Osteocyte (in vitro differentiated cells): ENCODE measurements around the gene PMAIP1. TPM values are rescaled to one million over a fixed set of nuclear protein-coding genes. Genes with fewer than 3 reads are reported as not detected.

Source experiments
- DNase-seq: peaks from one replicate; pipeline ENCODE4 v3.0.0; 2021; ENCODE audit warnings: mixed read lengths; ENCODE audit not compliant: unreplicated experiment; ENCODE audit errors: extremely low spot score
- H3K27ac Mint-ChIP-seq: one replicate; pipeline ENCODE4 v1.8.0; 2021; ENCODE audit warnings: mild to moderate bottlenecking, mixed read lengths; ENCODE audit not compliant: unreplicated experiment
- H3K27me3 Mint-ChIP-seq: one replicate; pipeline ENCODE4 v1.8.0; 2021; ENCODE audit warnings: mixed read lengths; ENCODE audit not compliant: unreplicated experiment
- H3K36me3 Mint-ChIP-seq: one replicate; pipeline ENCODE4 v1.8.0; 2021; ENCODE audit warnings: mixed read lengths; ENCODE audit not compliant: unreplicated experiment
- H3K4me1 Mint-ChIP-seq: one replicate; pipeline ENCODE4 v1.8.0; 2021; ENCODE audit warnings: mixed read lengths; ENCODE audit not compliant: unreplicated experiment
- H3K4me3 Mint-ChIP-seq: one replicate; pipeline ENCODE4 v1.8.0; 2021; ENCODE audit warnings: mild to moderate bottlenecking, moderate library complexity, mixed read lengths; ENCODE audit not compliant: unreplicated experiment
- H3K9me3 Mint-ChIP-seq: one replicate; pipeline ENCODE4 v1.8.0; 2021; ENCODE audit warnings: mixed read lengths; ENCODE audit not compliant: unreplicated experiment
- total RNA-seq: library from RNA; stranded (reverse); gene quantifications from 2 replicates; pipeline ENCODE4 v1.2.1, GENCODE V29; 2021
- TF ChIP-seq, protein P1 (sequence below): fragments of 200-600 bp; sonication (generic); IDR thresholded peaks from 2 replicates; pipeline ENCODE4 v1.5.0; 2021; ENCODE audit warnings: antibody characterized with exemption, mild to moderate bottlenecking, moderate library complexity

The PMAIP1 gene
- total RNA-seq, 1 donor from 2014 or later: 24.4 TPM

DNA sequence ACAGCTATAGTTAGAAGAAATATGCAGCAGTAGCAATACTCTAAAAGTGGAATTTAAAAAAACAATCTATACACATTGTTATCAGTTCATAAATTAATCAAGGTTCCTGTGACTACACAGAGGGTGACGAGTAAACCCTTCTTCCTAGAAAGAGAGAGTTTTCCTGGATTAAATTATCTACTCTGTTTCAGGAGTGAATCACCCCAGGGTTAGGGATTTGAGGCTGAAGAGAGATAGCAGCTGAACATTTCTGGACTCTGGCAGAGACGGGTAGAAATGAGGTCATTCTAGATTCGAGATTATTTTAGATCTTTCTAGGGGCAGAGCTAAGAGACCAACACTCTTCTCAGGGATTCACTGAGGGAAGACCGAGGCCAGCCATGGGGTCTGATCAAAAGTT is 38.8 kb upstream of the PMAIP1 start:
- no peak for DNase-seq
- Mint-ChIP-seq H3K9me3 (no peaks in the 10 kb centered on the region), H3K36me3 (no peaks in the 10 kb centered on the region), H3K4me1 (no peaks in the 10 kb centered on the region), H3K4me3 (no peak overlapping the region), H3K27ac (no peak overlapping the region), H3K27me3 (peaks cover 4% of the 10 kb centered on the region)
- TF ChIP-seq, protein P1, sequence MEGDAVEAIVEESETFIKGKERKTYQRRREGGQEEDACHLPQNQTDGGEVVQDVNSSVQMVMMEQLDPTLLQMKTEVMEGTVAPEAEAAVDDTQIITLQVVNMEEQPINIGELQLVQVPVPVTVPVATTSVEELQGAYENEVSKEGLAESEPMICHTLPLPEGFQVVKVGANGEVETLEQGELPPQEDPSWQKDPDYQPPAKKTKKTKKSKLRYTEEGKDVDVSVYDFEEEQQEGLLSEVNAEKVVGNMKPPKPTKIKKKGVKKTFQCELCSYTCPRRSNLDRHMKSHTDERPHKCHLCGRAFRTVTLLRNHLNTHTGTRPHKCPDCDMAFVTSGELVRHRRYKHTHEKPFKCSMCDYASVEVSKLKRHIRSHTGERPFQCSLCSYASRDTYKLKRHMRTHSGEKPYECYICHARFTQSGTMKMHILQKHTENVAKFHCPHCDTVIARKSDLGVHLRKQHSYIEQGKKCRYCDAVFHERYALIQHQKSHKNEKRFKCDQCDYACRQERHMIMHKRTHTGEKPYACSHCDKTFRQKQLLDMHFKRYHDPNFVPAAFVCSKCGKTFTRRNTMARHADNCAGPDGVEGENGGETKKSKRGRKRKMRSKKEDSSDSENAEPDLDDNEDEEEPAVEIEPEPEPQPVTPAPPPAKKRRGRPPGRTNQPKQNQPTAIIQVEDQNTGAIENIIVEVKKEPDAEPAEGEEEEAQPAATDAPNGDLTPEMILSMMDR: no peak

DNA sequence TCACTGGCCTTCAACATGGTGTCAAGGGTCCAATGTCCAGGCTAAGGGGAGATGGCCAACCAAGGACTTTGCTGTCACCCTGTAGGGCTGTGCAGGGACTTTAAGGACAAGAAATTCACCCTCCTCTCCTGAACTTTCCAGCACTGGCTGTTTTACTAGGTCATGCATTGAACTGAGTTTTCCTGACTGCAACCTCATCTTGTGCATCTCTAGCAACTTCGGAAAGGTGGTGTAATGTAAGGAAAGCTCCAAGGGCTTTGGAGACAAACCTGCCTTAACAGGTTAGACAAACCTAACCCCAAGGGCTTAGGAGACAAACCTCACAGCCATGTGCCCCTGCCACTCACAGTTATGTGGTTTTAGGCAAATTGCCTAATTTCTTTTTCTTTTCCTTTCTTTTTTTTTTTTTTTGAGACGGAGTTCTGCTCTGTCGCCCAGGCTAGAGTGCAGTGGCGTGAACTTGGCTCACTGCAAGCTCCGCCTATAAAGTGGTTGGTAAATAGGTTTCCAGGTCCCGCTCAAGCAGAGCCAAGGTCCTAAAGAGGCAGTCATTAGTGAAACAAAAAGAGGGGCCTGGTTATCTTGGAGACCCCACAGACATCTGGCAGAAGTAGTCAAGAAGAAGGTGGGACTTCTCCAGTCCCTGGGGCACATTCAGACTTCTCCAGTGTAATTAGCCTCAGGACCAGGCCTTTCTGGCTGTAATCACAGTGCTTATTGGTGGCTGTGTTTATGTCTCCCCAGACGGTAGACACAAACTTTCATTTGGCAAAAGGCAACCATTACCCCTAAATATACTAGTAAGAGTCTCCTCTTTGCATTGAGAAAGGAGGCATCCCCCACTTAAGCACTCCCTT is 37.6 kb upstream of the PMAIP1 start:
- TF ChIP-seq, protein P1: no peak
- Mint-ChIP-seq H3K4me3 (no peak overlapping the region), H3K27me3 (peaks cover 4% of the 10 kb centered on the region), H3K4me1 (no peaks in the 10 kb centered on the region), H3K9me3 (no peaks in the 10 kb centered on the region), H3K36me3 (no peaks in the 10 kb centered on the region), H3K27ac (no peak overlapping the region)
- no peak for DNase-seq

DNA sequence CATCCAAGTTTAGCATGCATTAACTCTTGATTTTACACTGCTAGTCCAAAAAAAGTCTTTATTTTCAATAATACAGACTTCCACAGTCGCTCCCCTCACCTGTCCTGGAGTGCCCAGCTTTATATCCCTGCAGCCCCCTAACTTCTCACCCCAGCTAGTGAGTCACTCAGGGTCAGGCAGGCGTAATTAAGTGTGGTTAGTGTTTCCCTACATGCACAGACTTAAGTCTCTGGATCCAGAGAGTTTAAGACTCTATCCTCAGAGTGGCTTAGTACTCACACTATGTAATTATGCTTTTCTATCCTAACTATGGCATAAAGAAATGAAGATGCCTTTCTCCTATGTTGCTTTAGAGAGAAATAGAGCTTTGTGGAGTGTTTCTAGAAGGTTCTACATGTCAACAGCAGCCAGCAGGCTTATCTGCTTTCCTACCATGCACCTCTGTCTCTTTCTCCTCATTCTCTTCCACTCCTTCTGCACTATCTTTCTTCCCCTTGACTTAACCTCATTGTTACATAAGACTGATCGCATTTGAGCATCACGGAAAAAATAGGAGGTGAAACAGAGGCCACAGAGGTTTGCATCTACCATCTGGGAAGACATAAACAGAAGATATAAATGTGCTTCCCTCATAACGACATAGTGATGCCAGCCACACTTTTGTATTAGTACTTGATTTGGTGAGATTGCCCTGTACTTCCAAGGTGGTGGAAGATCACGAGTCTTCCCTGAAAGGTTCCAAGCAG is 34.4 kb upstream of the PMAIP1 start:
- Mint-ChIP-seq H3K4me1 (peaks cover under 1% of the 10 kb centered on the region), H3K27me3 (no peaks in the 10 kb centered on the region), H3K4me3 (no peak overlapping the region), H3K36me3 (no peaks in the 10 kb centered on the region), H3K9me3 (no peaks in the 10 kb centered on the region), H3K27ac (no peak overlapping the region)
- no peak for DNase-seq
- TF ChIP-seq, protein P1: no peak

DNA sequence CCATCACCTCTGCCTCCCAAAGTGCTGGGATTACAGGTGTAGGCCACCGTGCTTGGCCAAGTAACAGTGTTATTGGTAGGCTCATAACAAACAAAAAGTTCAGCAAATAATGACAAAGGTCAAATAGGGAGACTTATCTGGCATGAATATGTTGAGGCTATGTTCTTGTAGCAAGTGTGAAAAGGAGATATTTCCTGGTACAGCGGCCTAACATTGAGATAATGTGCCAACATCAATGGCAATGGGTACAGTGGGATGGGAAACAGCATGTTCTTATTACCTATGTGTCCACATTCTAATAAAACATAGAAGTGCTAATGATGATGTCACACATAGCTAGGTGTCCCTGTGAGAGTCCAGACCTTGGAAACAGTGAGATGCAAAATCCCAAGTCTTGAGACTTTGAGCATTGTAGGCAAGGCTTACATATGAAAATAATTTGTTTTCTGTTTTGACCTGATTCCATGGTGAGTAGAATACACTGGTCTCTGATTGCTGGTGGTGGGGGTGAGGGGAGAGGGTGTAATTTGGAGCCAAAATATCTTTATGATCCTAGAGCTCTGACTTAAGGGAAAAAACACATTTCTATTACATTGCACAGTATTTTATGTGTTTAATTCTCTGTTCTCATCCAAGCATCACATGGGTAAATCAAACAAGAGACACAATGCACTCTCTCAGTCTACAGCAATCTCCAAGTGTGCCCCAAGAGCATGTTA is 33.1 kb upstream of the PMAIP1 start:
- no peaks in the 10 kb centered on the region for H3K36me3 Mint-ChIP-seq

More for the DNA sequence above, 33.1 kb upstream of the PMAIP1 start:
- TF ChIP-seq, protein P1: no peak
- peaks cover 6% of the 10 kb centered on the region for H3K4me1 Mint-ChIP-seq
- no peak for DNase-seq
- H3K27ac Mint-ChIP-seq: no peak overlapping the region
- no peaks in the 10 kb centered on the region for H3K27me3 Mint-ChIP-seq
- no peak overlapping the region for H3K4me3 Mint-ChIP-seq
- H3K9me3 Mint-ChIP-seq: no peaks in the 10 kb centered on the region
